OCI-LY7 (cell line): ENCODE measurements around the gene CTDNEP1.

Experiments used
- EZH2phosphoT487 ChIP-seq: fragments of 200-600 bp; sonication (generic); IDR thresholded peaks from 2 replicates; pipeline ENCODE4 v1.6.1; 2018; ENCODE audit warnings: low read depth, borderline replicate concordance, mild to moderate bottlenecking, mixed run types, antibody characterized with exemption, low read length, moderate library complexity, mixed read lengths
- TF ChIP-seq, protein P1 (sequence below): fragments of 200-600 bp; sonication (generic); conservative IDR thresholded peaks from 2 replicates; pipeline ENCODE4 v1.5.1; 2014; ENCODE audit warnings: mild to moderate bottlenecking, antibody characterized with exemption, low read length, moderate library complexity, mixed read lengths

DNA sequence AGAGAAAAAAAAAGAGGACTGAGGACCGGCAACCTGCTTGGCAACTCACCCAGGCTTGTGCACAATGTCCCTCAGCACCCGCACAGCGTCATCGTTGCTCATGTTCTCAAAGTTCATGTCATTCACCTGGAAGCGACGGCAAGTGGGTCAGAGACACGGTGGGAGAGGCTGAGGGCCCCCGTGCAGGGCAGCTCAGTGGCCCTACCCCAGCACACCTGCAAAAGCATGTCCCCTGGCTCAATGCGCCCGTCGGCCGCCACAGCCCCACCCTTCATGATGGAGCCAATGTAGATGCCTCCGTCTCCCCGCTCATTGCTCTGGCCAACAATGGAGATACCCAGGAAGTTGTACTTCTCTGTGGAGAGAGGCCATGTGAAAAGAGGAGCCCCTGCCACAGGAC, 22.6 kb downstream of the CTDNEP1 start:
- TF ChIP-seq, protein P1, sequence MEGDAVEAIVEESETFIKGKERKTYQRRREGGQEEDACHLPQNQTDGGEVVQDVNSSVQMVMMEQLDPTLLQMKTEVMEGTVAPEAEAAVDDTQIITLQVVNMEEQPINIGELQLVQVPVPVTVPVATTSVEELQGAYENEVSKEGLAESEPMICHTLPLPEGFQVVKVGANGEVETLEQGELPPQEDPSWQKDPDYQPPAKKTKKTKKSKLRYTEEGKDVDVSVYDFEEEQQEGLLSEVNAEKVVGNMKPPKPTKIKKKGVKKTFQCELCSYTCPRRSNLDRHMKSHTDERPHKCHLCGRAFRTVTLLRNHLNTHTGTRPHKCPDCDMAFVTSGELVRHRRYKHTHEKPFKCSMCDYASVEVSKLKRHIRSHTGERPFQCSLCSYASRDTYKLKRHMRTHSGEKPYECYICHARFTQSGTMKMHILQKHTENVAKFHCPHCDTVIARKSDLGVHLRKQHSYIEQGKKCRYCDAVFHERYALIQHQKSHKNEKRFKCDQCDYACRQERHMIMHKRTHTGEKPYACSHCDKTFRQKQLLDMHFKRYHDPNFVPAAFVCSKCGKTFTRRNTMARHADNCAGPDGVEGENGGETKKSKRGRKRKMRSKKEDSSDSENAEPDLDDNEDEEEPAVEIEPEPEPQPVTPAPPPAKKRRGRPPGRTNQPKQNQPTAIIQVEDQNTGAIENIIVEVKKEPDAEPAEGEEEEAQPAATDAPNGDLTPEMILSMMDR = no peak
- TF ChIP-seq EZH2phosphoT487 = no peak
